Lower leg skin (tissue), 4 donors: ENCODE data around the gene TSPAN15. TPM values are rescaled to one million over a fixed set of nuclear protein-coding genes. Genes with fewer than 3 reads are reported as not detected.

Source experiments
- DNase-seq, 2 donors: peaks; one replicate each; pipeline ENCODE4 v3.0.0-alpha.2; 2019; ENCODE audit warnings: low spot score in 2 of 2
- H3K4me3 ChIP-seq: fragments of 200-600 bp; sonication (generic); 2 replicates; pipeline ENCODE4 v1.5.1; 2017; ENCODE audit warnings: mild to moderate bottlenecking, low read depth; ENCODE audit not compliant: poor library complexity, severe bottlenecking
- CTCF ChIP-seq, 3 donors: fragments of 450-650 bp; IDR thresholded peaks; one replicate each; pipeline ENCODE4 v1.5.1; 2016; ENCODE audit warnings: antibody characterized with exemption in 3 of 3, mild to moderate bottlenecking in 3 of 3, moderate library complexity in 2 of 3
- POLR2A ChIP-seq, 2 donors: fragments of 450-650 bp; IDR thresholded peaks; one replicate each; pipeline ENCODE4 v1.6.1; 2016 to 2017; ENCODE audit warnings: antibody characterized with exemption in 2 of 2, mild to moderate bottlenecking in 1 of 2, moderate library complexity in 1 of 2
- WGBS, 2 donors: methylation state at CpG; one replicate each; pipeline ENCODE4 v1.1.5; 2018; 5-methylcytosine and 5-hydroxymethylcytosine counted together
- intact Hi-C: fragments of 100-400 bp; cut with DNase I; formaldehyde crosslinking; loops from one replicate; pipeline ENCODE4 v1.15.0; 2023; ENCODE audit warnings: low total_unique reads
- total RNA-seq, 4 donors: library from RNA; depleted of rRNA; stranded (reverse); fragments of >200 nt; gene quantifications; one replicate each; pipeline ENCODE4 v1.1.0, GENCODE V29; 2016

Gene TSPAN15
- total RNA-seq, 4 donors from 2014 or later = 5.9 to 47.7 (median 13.0) TPM

- DNase-seq = peak in 1 of 2 donors; percentile 82
- TF ChIP-seq CTCF (IDR thresholded peaks at IDR 0.05) (no peak), POLR2A (IDR thresholded peaks at IDR 0.05) (no peak)
- H3K4me3 ChIP-seq = no peak overlapping the region
- intact Hi-C loops = no loop called here
- WGBS, 2 donors = 76 to 84% methylated on average over 30 of the region's 30 CpGs
These were observed 43.6 kb downstream of the TSPAN15 start for GRCh38 chr10:69494626-69495558.

- DNase-seq = peak in 1 of 2 donors; percentile 77
- no peak overlapping the region for H3K4me3 ChIP-seq
- intact Hi-C loops = no loop called here
- 95 to 96% methylated on average over 3 of the region's 3 CpGs for WGBS, 2 donors
- TF ChIP-seq CTCF (IDR thresholded peaks at IDR 0.05) = no peak
- TF ChIP-seq POLR2A (IDR thresholded peaks at IDR 0.05) = no peak
These were observed 44.4 kb downstream of the TSPAN15 start for GRCh38 chr10:69495666-69496065.

GRCh38 chr10:69496352-69497230 is 45.3 kb downstream of the TSPAN15 start:
- intact Hi-C loops = no loop called here
- DNase-seq = peak in 1 of 2 donors; percentile 75
- H3K4me3 ChIP-seq = no peak overlapping the region
- no peak for TF ChIP-seq CTCF (IDR thresholded peaks at IDR 0.05)
- no peak for TF ChIP-seq POLR2A (IDR thresholded peaks at IDR 0.05)
- WGBS, 2 donors = 43 to 50% methylated on average over 6 of the region's 6 CpGs

- peak in 1 of 2 donors; percentile 70 for DNase-seq
- H3K4me3 ChIP-seq = no peak overlapping the region
- TF ChIP-seq CTCF (IDR thresholded peaks at IDR 0.05) (no peak), POLR2A (IDR thresholded peaks at IDR 0.05) (no peak)
- intact Hi-C loops = no loop called here
- WGBS, 2 donors = 75 to 82% methylated on average over 5 of the region's 5 CpGs
These were observed 45.9 kb downstream of the TSPAN15 start for GRCh38 chr10:69497231-69497561.

GRCh38 chr10:69497611-69498390 is 46.5 kb downstream of the TSPAN15 start:
- 74 to 85% methylated on average over 11 of the region's 11 CpGs for WGBS, 2 donors
- TF ChIP-seq CTCF (IDR thresholded peaks at IDR 0.05) = no peak
- intact Hi-C loops = no loop called here
- DNase-seq = peak in 1 of 2 donors; percentile 82
- no peak overlapping the region for H3K4me3 ChIP-seq
